Activated B cell treated with CpG ODN at 0.5 μM for 24 hours (primary cell): ENCODE measurements around the gene ARHGAP42. TPM values are rescaled to one million over a fixed set of nuclear protein-coding genes. Genes with fewer than 3 reads are reported as not detected.

Experiments used
- ATAC-seq: fragments of 200-7000 bp; cut with Tn5 transposase; one replicate; pipeline ENCODE4 v1.10.0; 2021; ENCODE audit warnings: low read depth, mild to moderate bottlenecking, moderate library complexity
- CTCF ChIA-PET: fragments of 350-600 bp; sonication (Branson Sonifier 250); formaldehyde crosslinking; loops from one replicate; lab custom pipeline; 2021; ENCODE audit warnings: antibody characterized with exemption; lab: Charles Lee
- POLR2A ChIA-PET: fragments of 350-600 bp; sonication (Branson Sonifier 250); formaldehyde crosslinking; loops from one replicate; lab custom pipeline; 2021; ENCODE audit warnings: antibody characterized with exemption; lab: Charles Lee
- DNase-seq: peaks from one replicate; pipeline ENCODE4 v3.0.0; 2022
- H3K27ac Mint-ChIP-seq: one replicate; pipeline ENCODE4 v1.8.0; 2020; ENCODE audit warnings: mixed read lengths
- H3K27me3 Mint-ChIP-seq: one replicate; pipeline ENCODE4 v1.8.0; 2021; ENCODE audit warnings: mixed read lengths
- H3K36me3 Mint-ChIP-seq: one replicate; pipeline ENCODE4 v1.8.0; 2021; ENCODE audit warnings: low read depth, mixed read lengths
- H3K4me1 Mint-ChIP-seq: one replicate; pipeline ENCODE4 v1.8.0; 2021; ENCODE audit warnings: mixed read lengths
- H3K4me3 Mint-ChIP-seq: one replicate; pipeline ENCODE4 v1.8.0; 2020; ENCODE audit warnings: mild to moderate bottlenecking, mixed read lengths
- H3K9me3 Mint-ChIP-seq: one replicate; pipeline ENCODE4 v1.8.0; 2020; ENCODE audit warnings: mixed read lengths
- intact Hi-C: fragments of 100-400 bp; cut with micrococcal nuclease; formaldehyde crosslinking; loops from one replicate; pipeline ENCODE4 v1.15.1; 2024
- total RNA-seq: library from RNA; stranded (reverse); gene quantifications from 2 replicates; pipeline ENCODE4 v1.2.3, GENCODE V29; 2022
- TF ChIP-seq, protein P1 (sequence below): fragments of 200-600 bp; IDR thresholded peaks from one replicate; pipeline ENCODE4 v1.8.0; 2022; ENCODE audit warnings: antibody characterized with exemption, mild to moderate bottlenecking

Gene ARHGAP42
- total RNA-seq, 1 donor from 2014 or later: 4.9 TPM

GRCh38 chr11:100791103-100791502 is 104.0 kb downstream of the ARHGAP42 start:
- DNase-seq (no peak), ATAC-seq (no peak)
- H3K27ac Mint-ChIP-seq: no peak overlapping the region
- intact Hi-C loops: no loop called here
- no peak overlapping the region for H3K4me3 Mint-ChIP-seq
- H3K9me3 Mint-ChIP-seq: peaks cover 2% of the 10 kb centered on the region
- ChIA-PET CTCF (no interaction called here), POLR2A (no interaction called here)
- TF ChIP-seq, protein P1, sequence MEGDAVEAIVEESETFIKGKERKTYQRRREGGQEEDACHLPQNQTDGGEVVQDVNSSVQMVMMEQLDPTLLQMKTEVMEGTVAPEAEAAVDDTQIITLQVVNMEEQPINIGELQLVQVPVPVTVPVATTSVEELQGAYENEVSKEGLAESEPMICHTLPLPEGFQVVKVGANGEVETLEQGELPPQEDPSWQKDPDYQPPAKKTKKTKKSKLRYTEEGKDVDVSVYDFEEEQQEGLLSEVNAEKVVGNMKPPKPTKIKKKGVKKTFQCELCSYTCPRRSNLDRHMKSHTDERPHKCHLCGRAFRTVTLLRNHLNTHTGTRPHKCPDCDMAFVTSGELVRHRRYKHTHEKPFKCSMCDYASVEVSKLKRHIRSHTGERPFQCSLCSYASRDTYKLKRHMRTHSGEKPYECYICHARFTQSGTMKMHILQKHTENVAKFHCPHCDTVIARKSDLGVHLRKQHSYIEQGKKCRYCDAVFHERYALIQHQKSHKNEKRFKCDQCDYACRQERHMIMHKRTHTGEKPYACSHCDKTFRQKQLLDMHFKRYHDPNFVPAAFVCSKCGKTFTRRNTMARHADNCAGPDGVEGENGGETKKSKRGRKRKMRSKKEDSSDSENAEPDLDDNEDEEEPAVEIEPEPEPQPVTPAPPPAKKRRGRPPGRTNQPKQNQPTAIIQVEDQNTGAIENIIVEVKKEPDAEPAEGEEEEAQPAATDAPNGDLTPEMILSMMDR: no peak
- no peaks in the 10 kb centered on the region for H3K27me3 Mint-ChIP-seq
- H3K4me1 Mint-ChIP-seq: no peaks in the 10 kb centered on the region
- H3K36me3 Mint-ChIP-seq: peaks cover 7% of the 10 kb centered on the region

DNA sequence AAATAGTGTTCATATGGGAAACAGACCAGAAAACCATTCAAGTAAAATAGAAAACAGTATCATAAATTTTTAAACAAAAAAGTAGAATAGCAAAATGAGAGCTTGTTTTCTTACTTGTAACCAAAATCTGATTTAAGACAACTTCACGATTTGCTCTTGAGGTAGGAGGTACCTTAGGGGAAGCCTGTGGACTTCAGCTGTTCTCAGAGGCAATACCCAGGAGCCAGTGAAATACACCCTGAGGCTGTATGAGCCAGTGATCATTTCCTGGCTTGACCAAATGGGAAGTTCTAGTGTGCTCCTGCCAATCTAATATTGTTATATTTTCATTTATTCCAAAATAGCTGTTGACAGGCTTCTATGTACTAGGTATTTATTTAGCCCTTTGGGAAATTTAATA is 104.8 kb downstream of the ARHGAP42 start:
- Mint-ChIP-seq H3K27me3 (no peaks in the 10 kb centered on the region), H3K4me1 (no peaks in the 10 kb centered on the region), H3K27ac (no peak overlapping the region), H3K36me3 (peaks cover 11% of the 10 kb centered on the region), H3K4me3 (no peak overlapping the region), H3K9me3 (peaks cover 2% of the 10 kb centered on the region)
- DNase-seq (no peak), ATAC-seq (no peak)
- CTCF ChIA-PET: no interaction called here
- POLR2A ChIA-PET: no interaction called here
- intact Hi-C loops: no loop called here
- TF ChIP-seq, protein P1: no peak

GRCh38 chr11:100793525-100793924 is 106.4 kb downstream of the ARHGAP42 start:
- no peak for ATAC-seq

DNA sequence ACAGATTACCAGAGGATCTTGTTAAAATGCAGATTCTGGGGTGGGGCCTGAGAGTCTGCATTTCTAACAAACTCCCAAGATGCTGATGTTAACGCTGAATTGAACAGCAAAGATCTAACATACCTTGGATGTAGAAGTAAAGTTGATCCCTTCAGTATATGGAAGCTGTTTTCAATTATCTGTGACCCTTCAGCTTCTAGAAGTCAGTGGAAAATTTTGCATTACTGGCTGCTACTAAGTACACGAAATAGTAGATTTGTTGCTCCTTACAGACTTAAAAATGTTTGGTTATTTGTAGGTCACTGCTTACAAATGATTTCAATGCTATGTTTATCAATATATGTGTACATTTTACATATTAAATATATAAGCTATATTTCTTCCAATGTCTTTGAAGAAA is 107.4 kb downstream of the ARHGAP42 start:
- Mint-ChIP-seq H3K27me3 (no peaks in the 10 kb centered on the region), H3K27ac (no peak overlapping the region), H3K4me3 (no peak overlapping the region), H3K9me3 (no peaks in the 10 kb centered on the region), H3K4me1 (no peaks in the 10 kb centered on the region), H3K36me3 (peaks cover 11% of the 10 kb centered on the region)
- intact Hi-C loops: no loop called here
- ATAC-seq (no peak), DNase-seq (no peak)
- TF ChIP-seq, protein P1: no peak
- CTCF ChIA-PET: no interaction called here
- POLR2A ChIA-PET: no interaction called here

More at GRCh38 chr11:100793525-100793924, 106.4 kb downstream of the ARHGAP42 start:
- TF ChIP-seq, protein P1: no peak
- H3K27me3 Mint-ChIP-seq: no peaks in the 10 kb centered on the region
- H3K36me3 Mint-ChIP-seq: peaks cover 11% of the 10 kb centered on the region
- no peak for DNase-seq
- H3K9me3 Mint-ChIP-seq: peaks cover 2% of the 10 kb centered on the region
- intact Hi-C loops: no loop called here
- no peak overlapping the region for H3K4me3 Mint-ChIP-seq
- POLR2A ChIA-PET: no interaction called here
- H3K4me1 Mint-ChIP-seq: no peaks in the 10 kb centered on the region
- CTCF ChIA-PET: no interaction called here
- no peak overlapping the region for H3K27ac Mint-ChIP-seq

GRCh38 chr11:100799445-100799844 is 112.4 kb downstream of the ARHGAP42 start:
- no peaks in the 10 kb centered on the region for H3K9me3 Mint-ChIP-seq
- H3K4me3 Mint-ChIP-seq: no peak overlapping the region
- POLR2A ChIA-PET: no interaction called here
- no peaks in the 10 kb centered on the region for H3K4me1 Mint-ChIP-seq
- TF ChIP-seq, protein P1: no peak
- intact Hi-C loops: no loop called here
- H3K27me3 Mint-ChIP-seq: no peaks in the 10 kb centered on the region
- no peak overlapping the region for H3K27ac Mint-ChIP-seq
- DNase-seq: no peak
- peaks cover 11% of the 10 kb centered on the region for H3K36me3 Mint-ChIP-seq
- ATAC-seq: no peak
- CTCF ChIA-PET: no interaction called here
